Common myeloid progenitor, CD34-positive (primary cell): ENCODE measurements around the gene SAMD8.

Experiments
- CTCF ChIA-PET: fragments of 350-600 bp; sonication (Branson Sonifier 250); formaldehyde crosslinking; loops from one replicate; lab custom pipeline; 2021; ENCODE audit warnings: antibody characterized with exemption; lab: Charles Lee
- POLR2A ChIA-PET: fragments of 350-600 bp; sonication (Branson Sonifier 250); formaldehyde crosslinking; loops from one replicate; lab custom pipeline; 2021; ENCODE audit warnings: antibody characterized with exemption; lab: Charles Lee
- DNase-seq, 3 donors: peaks; one replicate each; pipeline versions ENCODE4 v3.0.0 to v3.0.0-alpha.2; 2013
- H3K27ac ChIP-seq, 2 experiments: 1 replicate in 1 of 2; 2 replicates in 1 of 2; pipeline ENCODE4 v1.7.0; 2013; ENCODE audit warnings: inconsistent platforms in 2 of 2, low read length in 2 of 2, mild to moderate bottlenecking in 2 of 2, low read depth in 1 of 2, moderate library complexity in 1 of 2; ENCODE audit not compliant: severe bottlenecking in 2 of 2, insufficient read depth in 1 of 2, poor library complexity in 1 of 2
- H3K27me3 ChIP-seq, 5 experiments: replicated peaks in 2 of 5; 1 replicate in 3 of 5; 2 replicates in 2 of 5; pipeline versions ENCODE4 v1.6.1 to v1.7.0; 2013; ENCODE audit warnings: low read length in 4 of 5, mild to moderate bottlenecking in 2 of 5, moderate library complexity in 2 of 5, inconsistent platforms in 1 of 5; ENCODE audit not compliant: insufficient read depth in 5 of 5, control insufficient read depth in 4 of 5
- H3K36me3 ChIP-seq, 4 experiments: 1 replicate in 2 of 4; 2 replicates in 2 of 4; pipeline versions ENCODE4 v1.6.1 to v1.7.0; 2013; ENCODE audit warnings: low read length in 3 of 4, control low read depth in 1 of 4, mild to moderate bottlenecking in 1 of 4; ENCODE audit not compliant: control insufficient read depth in 4 of 4, insufficient read depth in 4 of 4
- H3K4me1 ChIP-seq, 4 experiments: 1 replicate in 3 of 4; 2 replicates in 1 of 4; pipeline versions ENCODE4 v1.6.1 to v1.7.1; 2013; ENCODE audit warnings: low read length in 3 of 4, mild to moderate bottlenecking in 3 of 4, control low read depth in 1 of 4, inconsistent platforms in 1 of 4, moderate library complexity in 1 of 4; ENCODE audit not compliant: control insufficient read depth in 4 of 4, insufficient read depth in 4 of 4; ENCODE audit errors: control extremely low read depth in 1 of 4
- H3K4me3 ChIP-seq, 7 experiments: 1 replicate in 4 of 7; 2 replicates in 3 of 7; pipeline versions ENCODE4 v1.5.1 to v1.7.0; 2013; ENCODE audit warnings: mild to moderate bottlenecking in 7 of 7, low read length in 6 of 7, moderate library complexity in 6 of 7, inconsistent platforms in 2 of 7, low read depth in 2 of 7, control low read depth in 1 of 7; ENCODE audit not compliant: insufficient read depth in 4 of 7, control insufficient read depth in 1 of 7; ENCODE audit errors: extremely low read depth in 1 of 7
- H3K9me3 ChIP-seq, 5 experiments: 1 replicate in 4 of 5; 2 replicates in 1 of 5; pipeline versions ENCODE4 v1.6.1 to v1.7.1; 2013; ENCODE audit warnings: low read length in 4 of 5, mild to moderate bottlenecking in 2 of 5, inconsistent platforms in 1 of 5, low read depth in 1 of 5, moderate library complexity in 1 of 5; ENCODE audit not compliant: control insufficient read depth in 4 of 5, insufficient read depth in 2 of 5; ENCODE audit errors: control extremely low read depth in 1 of 5
- WGBS: methylation state at CpG from one replicate; pipeline ENCODE4 v1.1.5; 2013; ENCODE audit not compliant: insufficient coverage; 5-methylcytosine and 5-hydroxymethylcytosine counted together

SAMD8 gene

GRCh38 chr10:75107756-75108683 is 3.4 kb upstream of the SAMD8 start:
- POLR2A ChIA-PET, result no interaction called here
- Histone ChIP-seq H3K27me3 (no peaks in the 10 kb centered on the region), H3K27ac (peak overlapping the region in 1 of 2 experiments; percentile 95), H3K36me3 (no peaks in the 10 kb centered on the region), H3K9me3 (no peaks in the 10 kb centered on the region), H3K4me1 (peaks cover 2 to 45% (median 17%) of the 10 kb centered on the region in 4 experiments), H3K4me3 (no peak overlapping the region)
- CTCF ChIA-PET, result interaction anchor here (0.7 to 3.8 kb wide), 4 partner anchors 9 to 59 kb away, joined by 3 to 24 read pairs (median 4); a partner anchor contains a TSS
- no peak for DNase-seq
- WGBS, result 97% methylated on average over 20 of the region's 25 CpGs

GRCh38 chr10:75108684-75109458 is 2.6 kb upstream of the SAMD8 start:
- peak overlapping the region in 1 of 2 experiments; percentile 95 for H3K27ac ChIP-seq
- 89% methylated on average over 9 of the region's 10 CpGs for WGBS
- no peak overlapping the region for H3K4me3 ChIP-seq
- H3K9me3 ChIP-seq, result no peaks in the 10 kb centered on the region
- POLR2A ChIA-PET, result interaction anchor here (0.6 kb wide), 1 partner anchor 69 kb away, joined by 3 read pairs; no protein-coding TSS in a partner anchor
- H3K4me1 ChIP-seq, result peaks cover 2 to 48% (median 17%) of the 10 kb centered on the region in 4 experiments
- no peaks in the 10 kb centered on the region for H3K36me3 ChIP-seq
- no peaks in the 10 kb centered on the region for H3K27me3 ChIP-seq
- no peak for DNase-seq
- CTCF ChIA-PET, result interaction anchor here (1.0 to 3.8 kb wide), 3 partner anchors 9 to 58 kb away, joined by 3 to 24 read pairs (median 4); a partner anchor contains a TSS

DNA sequence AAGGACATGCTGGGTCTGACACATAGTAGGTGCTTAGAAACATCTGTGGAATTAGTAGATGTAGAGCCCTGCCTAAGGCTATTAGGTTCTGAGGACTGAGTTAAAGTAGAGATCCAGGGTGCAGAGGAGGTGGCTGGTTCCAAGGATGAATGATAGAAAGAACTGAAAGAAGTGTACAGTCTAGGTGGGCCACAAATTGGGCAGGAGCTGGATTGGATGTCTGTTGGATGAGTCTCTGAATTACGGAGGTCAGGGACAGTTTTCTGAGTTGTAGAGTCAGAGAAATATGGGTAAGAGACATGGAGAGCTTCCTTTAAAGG is 2.0 kb upstream of the SAMD8 start:
- peak overlapping the region in 1 of 2 experiments; percentile 95 for H3K27ac ChIP-seq
- POLR2A ChIA-PET, result interaction anchor here (0.6 kb wide), 1 partner anchor 69 kb away, joined by 3 read pairs; no protein-coding TSS in a partner anchor
- H3K9me3 ChIP-seq, result no peaks in the 10 kb centered on the region
- H3K27me3 ChIP-seq, result no peaks in the 10 kb centered on the region
- H3K4me3 ChIP-seq, result no peak overlapping the region
- peaks cover 2 to 43% (median 17%) of the 10 kb centered on the region in 4 experiments for H3K4me1 ChIP-seq
- DNase-seq, result no peak
- WGBS, result 100% methylated on average over 1 of the region's 1 CpG
- CTCF ChIA-PET, result interaction anchor here (1.0 to 3.8 kb wide), 3 partner anchors 10 to 865 kb away, joined by 3 to 24 read pairs (median 6); a partner anchor contains a TSS
- no peaks in the 10 kb centered on the region for H3K36me3 ChIP-seq

DNA sequence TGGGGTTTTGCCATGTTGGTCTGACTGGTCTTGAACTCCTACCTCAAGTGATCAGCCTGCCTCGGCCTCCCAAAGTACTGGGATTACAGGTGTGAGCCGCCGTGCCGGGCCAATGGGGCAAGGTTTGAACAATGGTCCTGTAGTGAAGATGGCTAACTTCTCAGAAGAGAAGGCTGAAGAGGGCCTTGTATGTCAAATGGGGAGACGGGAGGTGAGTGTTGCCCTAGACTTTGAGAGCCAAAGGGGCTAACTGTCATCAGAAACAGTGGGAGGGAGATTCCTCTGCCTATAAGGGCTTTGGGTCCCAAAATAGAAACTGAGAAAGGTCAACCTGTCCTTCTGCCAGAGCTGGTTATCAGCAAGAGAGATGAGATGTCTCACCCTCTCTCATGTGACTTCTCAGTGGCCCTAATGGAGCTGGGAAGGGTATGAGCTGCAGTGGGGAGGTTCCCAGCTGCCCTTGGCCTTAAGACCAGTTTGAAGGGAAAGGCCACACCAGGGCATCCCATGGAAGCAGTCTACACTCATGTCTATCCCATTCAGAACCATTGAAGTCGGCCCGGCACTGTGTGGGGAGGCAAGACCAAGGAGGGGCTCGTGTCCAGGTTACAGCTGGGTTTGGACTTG is 1.3 kb upstream of the SAMD8 start:
- Histone ChIP-seq H3K27me3 (no peaks in the 10 kb centered on the region), H3K9me3 (no peaks in the 10 kb centered on the region), H3K36me3 (no peaks in the 10 kb centered on the region), H3K27ac (peak overlapping the region; percentile 77 to 95), H3K4me3 (peak overlapping the region in 6 of 7 experiments; percentile 83 to 93 (median 88)), H3K4me1 (peaks cover 2 to 40% (median 17%) of the 10 kb centered on the region in 4 experiments)
- ChIA-PET CTCF (interaction anchor here (0.6 to 3.8 kb wide), 3 partner anchors 11 to 1230 kb away, joined by 3 to 24 read pairs (median 6); a partner anchor contains a TSS), POLR2A (interaction anchor here (1.3 to 1.5 kb wide), 2 partner anchors 11 to 98 kb away, joined by 3 to 4 read pairs; no protein-coding TSS in a partner anchor)
- WGBS, result 95% methylated on average over 4 of the region's 8 CpGs
- no peak for DNase-seq

GRCh38 chr10:75111907-75112679 is 637 bp downstream of the SAMD8 start:
- POLR2A ChIA-PET, result interaction anchor here (1.0 to 1.5 kb wide), 2 partner anchors 9 to 98 kb away, joined by 4 read pairs; partner anchors contain the start of gene VDAC2
- peaks cover 2 to 40% (median 17%) of the 10 kb centered on the region in 4 experiments for H3K4me1 ChIP-seq
- H3K4me3 ChIP-seq, result peak overlapping the region; percentile 83 to 93 (median 89)
- no peaks in the 10 kb centered on the region for H3K27me3 ChIP-seq
- H3K27ac ChIP-seq, result peak overlapping the region; percentile 77 to 95
- peak; percentile 51 to 80 (median 74) for DNase-seq
- no peaks in the 10 kb centered on the region for H3K36me3 ChIP-seq
- no peaks in the 10 kb centered on the region for H3K9me3 ChIP-seq
- WGBS, result 0% methylated on average over 21 of the region's 23 CpGs
- CTCF ChIA-PET, result interaction anchor here (0.6 to 3.8 kb wide), 2 partner anchors 13 to 74 kb away, joined by 3 to 24 read pairs; a partner anchor contains a TSS

- ChIA-PET POLR2A (no interaction called here), CTCF (interaction anchor here (0.6 to 1.9 kb wide), 4 partner anchors 9 to 531 kb away, joined by 3 to 7 read pairs (median 4); no protein-coding TSS in a partner anchor)
- Histone ChIP-seq H3K27ac (no peak overlapping the region), H3K9me3 (no peaks in the 10 kb centered on the region), H3K4me1 (peaks cover 2 to 27% (median 13%) of the 10 kb centered on the region in 4 experiments), H3K27me3 (no peaks in the 10 kb centered on the region), H3K4me3 (no peak overlapping the region), H3K36me3 (no peaks in the 10 kb centered on the region)
- WGBS, result 80% methylated on average over 1 of the region's 2 CpGs
- DNase-seq, result no peak
Observed at GRCh38 chr10:75115137-75115536, 3.7 kb downstream of the SAMD8 start.
